ENCODE data around the gene GRM2.

Gene GRM2

DNA sequence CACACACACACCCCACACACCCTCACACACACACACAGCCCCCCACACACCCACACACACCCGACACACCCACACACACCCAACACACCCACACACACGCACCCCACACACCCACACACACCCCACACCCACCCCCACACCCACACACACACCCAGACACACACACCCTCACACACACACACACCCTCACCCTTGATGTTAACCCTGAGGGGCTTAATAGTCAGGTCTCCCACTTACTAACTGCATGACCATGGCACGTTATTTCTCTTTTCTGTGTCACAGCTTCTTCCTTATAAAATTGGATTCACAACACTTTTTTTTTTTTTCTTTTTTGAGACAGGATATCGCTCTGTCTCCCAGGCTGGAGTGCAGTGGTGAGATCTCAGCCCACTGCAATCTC lies 2.8 kb downstream of the GRM2 start:
- no peak overlapping the region for H3K4me3 ChIP-seq (replicated peaks; ENCODE audit: low read depth, low read length)
- no peak for TF ChIP-seq CTCF (IDR thresholded peaks at IDR 0.05; ENCODE audit: low read depth, low read length, missing control alignments)
- no peak for DNase-seq (ENCODE audit: extremely low read depth, low read depth)

DNA sequence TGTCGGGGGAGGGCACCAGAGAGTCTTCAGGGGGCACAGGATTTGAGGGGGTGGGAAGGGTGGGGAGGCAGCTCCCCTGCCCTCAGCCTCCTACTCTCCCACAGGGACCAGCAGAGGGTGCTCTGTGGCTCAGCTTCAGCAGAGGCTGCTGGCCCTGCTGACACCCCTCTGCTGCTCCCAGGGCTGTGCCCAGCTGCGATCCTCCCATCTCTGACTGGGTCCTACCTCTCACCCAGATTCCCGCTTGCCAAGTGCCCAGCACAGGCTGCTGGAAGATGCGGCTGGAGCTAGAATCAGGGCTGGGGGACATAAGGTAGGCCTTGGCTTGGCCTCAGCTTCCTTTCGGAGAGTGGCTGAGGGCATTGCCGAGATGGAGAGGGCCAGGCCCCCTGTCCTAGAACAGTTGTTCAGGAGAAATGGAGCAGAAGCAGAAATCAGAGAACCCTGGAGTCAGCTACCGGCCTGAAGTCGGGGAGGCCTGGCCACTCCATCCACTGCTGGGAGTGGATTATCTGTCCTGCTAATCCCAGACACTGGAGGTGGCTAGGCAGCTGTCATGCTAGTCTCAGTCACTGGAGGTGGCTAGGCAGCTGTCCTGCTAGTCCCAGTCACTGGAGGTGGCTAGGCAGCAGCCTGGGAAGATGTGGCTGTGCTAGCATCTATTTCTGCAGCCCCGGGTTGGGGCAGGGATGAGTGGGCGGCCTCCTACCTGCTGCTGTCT lies 3.9 kb downstream of the GRM2 start:
- no peak overlapping the region for H3K4me3 ChIP-seq (replicated peaks; ENCODE audit: low read depth, low read length)
- DNase-seq (ENCODE audit: extremely low read depth, low read depth): no peak
- peak; percentile 20 for TF ChIP-seq CTCF (IDR thresholded peaks at IDR 0.05; ENCODE audit: low read depth, low read length, missing control alignments)

DNA sequence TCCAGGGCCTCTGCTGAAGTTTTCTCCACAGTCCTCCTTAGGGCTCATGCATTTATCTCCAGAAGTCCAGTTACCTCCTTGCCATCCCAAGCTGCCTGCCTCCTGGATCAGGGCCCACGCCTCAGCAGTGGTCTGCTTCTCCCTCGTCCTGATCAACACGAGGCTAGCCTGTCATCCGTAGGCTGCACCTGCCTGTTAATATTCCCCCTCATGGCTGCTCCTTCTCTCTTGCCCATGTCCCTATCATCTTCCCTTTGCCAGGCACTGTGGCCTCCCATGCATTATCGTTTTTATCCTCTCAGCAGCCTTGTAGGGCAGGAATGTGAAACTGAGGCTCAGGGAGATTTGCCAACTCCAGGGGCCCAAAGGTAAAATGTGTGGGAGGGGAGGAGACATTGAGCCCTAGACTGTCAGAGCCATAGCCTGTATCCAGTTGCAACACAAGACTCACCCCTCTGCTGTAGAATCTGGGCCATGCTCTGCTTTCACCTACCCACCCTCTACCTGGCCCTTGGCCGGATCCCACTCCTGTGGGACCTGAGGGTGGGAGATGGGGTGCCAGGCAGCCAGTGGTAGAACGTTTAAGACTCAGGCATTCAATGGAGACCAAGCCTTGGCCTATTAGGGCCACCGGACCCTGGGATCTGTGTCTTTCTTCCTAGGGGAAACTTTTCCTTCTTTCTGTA lies 4.6 kb downstream of the GRM2 start:
- no peak for DNase-seq (ENCODE audit: extremely low read depth, low read depth)
- TF ChIP-seq CTCF (IDR thresholded peaks at IDR 0.05; ENCODE audit: low read depth, low read length, missing control alignments): no peak

DNA sequence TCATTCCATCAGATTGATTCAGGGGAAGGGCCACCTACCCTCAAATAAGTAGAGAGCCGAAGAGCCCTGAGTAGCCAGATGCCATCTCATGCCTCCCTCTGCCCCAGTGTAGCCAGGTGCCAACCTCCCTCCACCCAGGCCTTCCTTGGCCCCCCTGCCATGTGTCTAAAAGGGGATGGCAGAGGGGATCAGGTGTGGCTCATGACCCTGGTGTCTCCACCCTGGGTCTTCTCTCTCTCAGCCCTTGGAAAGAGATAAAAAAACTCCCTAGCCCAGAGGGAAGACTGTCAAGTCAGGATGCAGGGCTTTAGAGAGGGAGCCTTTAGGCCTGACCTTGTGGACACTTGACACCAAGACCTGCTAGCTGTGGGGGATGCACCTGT lies 5.2 kb downstream of the GRM2 start:
- no peak overlapping the region for H3K4me3 ChIP-seq (replicated peaks; ENCODE audit: low read depth, low read length)
- no peak for TF ChIP-seq CTCF (IDR thresholded peaks at IDR 0.05; ENCODE audit: low read depth, low read length, missing control alignments)
- no peak for DNase-seq (ENCODE audit: extremely low read depth, low read depth)

More for the DNA sequence above, 4.6 kb downstream of the GRM2 start:
- H3K4me3 ChIP-seq (replicated peaks; ENCODE audit: low read depth, low read length): no peak overlapping the region

GRCh38 chr3:51712511-51712931 lies 5.7 kb downstream of the GRM2 start:
- DNase-seq (ENCODE audit: extremely low read depth, low read depth): no peak
- H3K4me3 ChIP-seq (replicated peaks; ENCODE audit: low read depth, low read length): no peak overlapping the region
- no peak for TF ChIP-seq CTCF (IDR thresholded peaks at IDR 0.05; ENCODE audit: low read depth, low read length, missing control alignments)

GRCh38 chr3:51712963-51713362 lies 6.1 kb downstream of the GRM2 start:
- TF ChIP-seq CTCF (IDR thresholded peaks at IDR 0.05; ENCODE audit: low read depth, low read length, missing control alignments): no peak
- H3K4me3 ChIP-seq (replicated peaks; ENCODE audit: low read depth, low read length): no peak overlapping the region
- DNase-seq (ENCODE audit: extremely low read depth, low read depth): no peak

All from HFF-Myc (cell line).